Astrocyte of the spinal cord (primary cell): Measurements from ENCODE around the gene DDOST.

Experiments used
- DNase-seq: peaks from one replicate; pipeline ENCODE4 v3.0.0; 2011; ENCODE audit warnings: low read depth, low spot score
- H3K4me3 ChIP-seq: 2 replicates; pipeline ENCODE4 v1.5.1; 2011; ENCODE audit warnings: low read depth, mild to moderate bottlenecking, low read length, moderate library complexity
- CTCF ChIP-seq: IDR thresholded peaks from 2 replicates; pipeline ENCODE4 v1.5.1; 2012; ENCODE audit warnings: low read depth, mild to moderate bottlenecking, low read length, inconsistent platforms
- in situ Hi-C: cut with HindIII; loops from 2 replicates; pipeline ENCODE4 v1.10.0; 2017; ENCODE audit warnings: low sequenced_read_pairs

Gene DDOST

GRCh38 chr1:20663969-20664715, 3.0 kb upstream of the DDOST start:
- no peak for TF ChIP-seq CTCF
- in situ Hi-C loops = no loop called here
- no peak overlapping the region for H3K4me3 ChIP-seq
- no peak for DNase-seq

GRCh38 chr1:20663365-20663764, 2.2 kb upstream of the DDOST start:
- no peak overlapping the region for H3K4me3 ChIP-seq
- in situ Hi-C loops = no loop called here
- no peak for DNase-seq
- no peak for TF ChIP-seq CTCF

GRCh38 chr1:20662110-20662475, 924 bp upstream of the DDOST start:
- TF ChIP-seq CTCF = no peak
- in situ Hi-C loops = no loop called here
- H3K4me3 ChIP-seq = peak overlapping the region; percentile 97
- DNase-seq = no peak

GRCh38 chr1:20660847-20661206, 342 bp downstream of the DDOST start:
- DNase-seq = no peak
- in situ Hi-C loops = no loop called here
- H3K4me3 ChIP-seq = peak overlapping the region; percentile 97
- no peak for TF ChIP-seq CTCF

GRCh38 chr1:20660363-20660762, 806 bp downstream of the DDOST start:
- in situ Hi-C loops = no loop called here
- no peak for TF ChIP-seq CTCF
- DNase-seq = no peak
- H3K4me3 ChIP-seq = peak overlapping the region; percentile 97

GRCh38 chr1:20658166-20658915, 2.8 kb downstream of the DDOST start:
- in situ Hi-C loops = no loop called here
- no peak overlapping the region for H3K4me3 ChIP-seq
- no peak for DNase-seq
- no peak for TF ChIP-seq CTCF
